ENCODE results near the gene NLGN1. TPM values are rescaled to one million over a fixed set of nuclear protein-coding genes. Genes with fewer than 3 reads are reported as not detected.

Gene NLGN1
- total and polyA plus RNA-seq, 2 of the 8 experiments (the other 6 are each of a cell fraction or from before 2014, with no cell fraction given): 7.8 to 14.8 TPM

- Histone ChIP-seq H4K20me1 (replicated peaks in 1 of 2; ENCODE audit: control insufficient read depth in 1 of 2, insufficient read depth in 2 of 2, low read length in 2 of 2) (no peaks in the 10 kb centered on the region), H3K14ac (ENCODE audit: insufficient read length) (no peak overlapping the region), H3K4me1 (replicated peaks in 1 of 4; ENCODE audit: control insufficient read depth in 3 of 4, insufficient read depth in 4 of 4, low read length in 3 of 4) (peaks cover 0 to 2% (median under 1%) of the 10 kb centered on the region in 4 experiments; a peak in 1 of 7 replicates), H2BK15ac (ENCODE audit: low read length) (no peak overlapping the region), H4K8ac (ENCODE audit: extremely low read depth, insufficient read depth, low read length) (no peak overlapping the region), H2BK120ac (replicated peaks; ENCODE audit: low read depth, low read length) (no peak overlapping the region), H2BK20ac (ENCODE audit: low read length) (no peak overlapping the region), H4K5ac (ENCODE audit: insufficient read length, low read depth, low read length) (no peak overlapping the region), H3K79me2 (ENCODE audit: control insufficient read depth in 1 of 2, insufficient read depth in 2 of 2, low read length in 2 of 2) (no peaks in the 10 kb centered on the region), H3K4me2 (ENCODE audit: insufficient read depth in 1 of 2, low read depth in 2 of 2, low read length in 2 of 2) (no peak overlapping the region), H3K27me3 (replicated peaks in 1 of 4; ENCODE audit: control insufficient read depth in 3 of 4, extremely low read depth in 1 of 4, insufficient read depth in 3 of 4, low read length in 3 of 4) (no peaks in the 10 kb centered on the region), H3K18ac (ENCODE audit: extremely low read depth, low read length) (no peak overlapping the region), H3K4ac (replicated peaks; ENCODE audit: insufficient read length, low read depth, low read length) (no peak overlapping the region), H3K4me3 (ENCODE audit: extremely low read depth in 1 of 4, insufficient read depth in 2 of 4, low read depth in 3 of 4, low read length in 4 of 4) (no peak overlapping the region), H3K36me3 (ENCODE audit: control insufficient read depth in 2 of 4, insufficient read depth in 4 of 4, low read length in 3 of 4) (no peaks in the 10 kb centered on the region; a peak in 1 of 8 replicates), H3K9me3 (ENCODE audit: insufficient read depth in 2 of 2, low read depth in 1 of 2, low read length in 1 of 2) (no peaks in the 10 kb centered on the region; a peak in 1 of 4 replicates), H4K91ac (replicated peaks; ENCODE audit: insufficient read length, low read length) (no peak overlapping the region), H3K79me1 (ENCODE audit: low read depth, low read length) (no peaks in the 10 kb centered on the region; the same call in 1 of the 2 replicates), H2AFZ (ENCODE audit: low read length) (no peak overlapping the region), H2BK5ac (ENCODE audit: low read depth, low read length) (no peak overlapping the region), H3K27ac (ENCODE audit: low read depth, low read length) (no peak overlapping the region), H3K56ac (replicated peaks; ENCODE audit: insufficient read length, low read depth, low read length) (no peak overlapping the region), H2AK5ac (ENCODE audit: low read depth, low read length) (no peak overlapping the region), H3K23me2 (ENCODE audit: low read depth, low read length) (no peaks in the 10 kb centered on the region), H3K9ac (replicated peaks in 1 of 4; ENCODE audit: extremely low read depth in 1 of 4, low read depth in 3 of 4, low read length in 3 of 4) (no peak overlapping the region), H2BK12ac (ENCODE audit: low read depth, low read length) (no peak overlapping the region), H3K23ac (ENCODE audit: insufficient read length) (no peak overlapping the region)
- CTCF ChIA-PET (ENCODE audit: partially characterized antibody): interaction anchor here (1.5 kb wide), 1 partner anchor 10 kb away, joined by 3 read pairs; no protein-coding TSS in a partner anchor
- no peak for TF ChIP-seq BRCA1 (IDR thresholded peaks at IDR 0.05; ENCODE audit: low read depth, low read length)
- TF ChIP-seq MAX (IDR thresholded peaks at IDR 0.05): no peak
- TF ChIP-seq SRF (IDR thresholded peaks at IDR 0.05; ENCODE audit: low read depth, low read length): no peak
- no peak for TF ChIP-seq RBBP5 (IDR thresholded peaks at IDR 0.05; ENCODE audit: borderline replicate concordance, low read depth, low read length)
- no peak for TF ChIP-seq SP1 (IDR thresholded peaks at IDR 0.05; ENCODE audit: low read depth, low read length)
- TF ChIP-seq EP300 (IDR thresholded peaks at IDR 0.05; ENCODE audit: borderline replicate concordance in 1 of 2, low read depth in 2 of 2, low read length in 2 of 2): no peak
- TF ChIP-seq TCF12 (IDR thresholded peaks at IDR 0.05; ENCODE audit: low read depth, low read length): no peak
- WGBS, 2 experiments (ENCODE audit: extremely low coverage in 1 of 2, insufficient coverage in 1 of 2, insufficient read length in 1 of 2, insufficient replicate concordance in 2 of 2, low coverage in 1 of 2, low lambda C conversion rate in 2 of 2, missing lambda C conversion rate in 1 of 2): 91% methylated on average over 2 of the region's 2 CpGs; no CpG with 5 or more reads in 1 of the 2 experiments
- FAIRE-seq (no peak), DNase-seq (ENCODE audit: low read depth in 1 of 2, low spot score in 2 of 2) (no peak)
- POLR2A ChIA-PET (ENCODE audit: partially characterized antibody): no interaction called here
These were observed 193.9 kb downstream of the NLGN1 start for GRCh38 chr3:173591401-173591800.
